GM21367 (cell line): ENCODE measurements around the gene SEBOX.
"Not testable (repeated sequence)": the region's sequence is repeated elsewhere in the genome, so short reads cannot be mapped to it uniquely, and the experiment has no call there.

Experiments
- ATAC-seq: cut with Tn5 transposase; IDR thresholded peaks from one replicate; pipeline ENCODE4 v1.9.1; 2021; ENCODE audit not compliant: unreplicated experiment

Gene SEBOX

GRCh38 chr17:28342313-28342712, 22.7 kb downstream of the SEBOX start:
- no peak for ATAC-seq

GRCh38 chr17:28341516-28341915, 23.5 kb downstream of the SEBOX start:
- no peak for ATAC-seq

GRCh38 chr17:28340374-28340773, 24.6 kb downstream of the SEBOX start:
- ATAC-seq: no peak

GRCh38 chr17:28339431-28339830, 25.6 kb downstream of the SEBOX start:
- ATAC-seq: no peak

- not testable (repeated sequence) for ATAC-seq
These were observed 26.2 kb downstream of the SEBOX start for GRCh38 chr17:28338769-28339212.

- no peak for ATAC-seq
These were observed 26.8 kb downstream of the SEBOX start for GRCh38 chr17:28338056-28338768.

- no peak for ATAC-seq
These were observed 28.8 kb downstream of the SEBOX start for GRCh38 chr17:28335959-28336871.

GRCh38 chr17:28335201-28335958, 29.6 kb downstream of the SEBOX start, which contains the start of the genes IFT20 and TNFAIP1:
TSS of gene IFT20 (minus strand) at chr17:28335472. CDS start at chr17:28331985, 3,487 bp downstream.
TSS of gene TNFAIP1 (plus strand) at chr17:28335761. CDS start at chr17:28339522, 3,761 bp downstream.
- peak; percentile 93 for ATAC-seq

GRCh38 chr17:28334666-28335200, 30.3 kb downstream of the SEBOX start:
- no peak for ATAC-seq

GRCh38 chr17:28334171-28334570, 30.8 kb downstream of the SEBOX start:
- no peak for ATAC-seq

- ATAC-seq: no peak
These were observed 31.8 kb downstream of the SEBOX start for GRCh38 chr17:28333083-28333746.

- no peak for ATAC-seq
These were observed 33.0 kb downstream of the SEBOX start for GRCh38 chr17:28331891-28332420.

GRCh38 chr17:28330671-28331070, 34.3 kb downstream of the SEBOX start:
- no peak for ATAC-seq

- no peak for ATAC-seq
These were observed 36.7 kb downstream of the SEBOX start for GRCh38 chr17:28328325-28328724.

GRCh38 chr17:28327709-28328108, 37.3 kb downstream of the SEBOX start:
- no peak for ATAC-seq

GRCh38 chr17:28327031-28327607, 37.9 kb downstream of the SEBOX start:
- no peak for ATAC-seq

- ATAC-seq: no peak
These were observed 38.9 kb downstream of the SEBOX start for GRCh38 chr17:28326114-28326513.

GRCh38 chr17:28325211-28325610, 39.8 kb downstream of the SEBOX start:
- ATAC-seq: no peak

GRCh38 chr17:28324781-28325180, 40.2 kb downstream of the SEBOX start:
- ATAC-seq: no peak
